Thymus (tissue), 11 donors: ENCODE results near the gene HBG2. TPM values are rescaled to one million over a fixed set of nuclear protein-coding genes. Genes with fewer than 3 reads are reported as not detected.
"Not testable (repeated sequence)": the region's sequence is repeated elsewhere in the genome, so short reads cannot be mapped to it uniquely, and the experiment has no call there.

Experiments used
- DNase-seq, 9 donors: peaks; one replicate each; pipeline ENCODE4 v3.0.0-alpha.2; 2013; ENCODE audit warnings: low spot score in 9 of 9, low read depth in 6 of 9, missing footprints in 1 of 9
- H3K27ac ChIP-seq, 2 donors: one replicate each; pipeline ENCODE4 v1.5.1; 2013; ENCODE audit warnings: control low read depth in 1 of 2, low read depth in 1 of 2, low read length in 1 of 2, mild to moderate bottlenecking in 1 of 2, moderate library complexity in 1 of 2
- H3K27me3 ChIP-seq, 2 donors: one replicate each; pipeline ENCODE4 v1.5.1; 2013; ENCODE audit warnings: low read length in 1 of 2; ENCODE audit not compliant: control insufficient read depth in 2 of 2, insufficient read depth in 1 of 2
- H3K36me3 ChIP-seq, 2 donors: one replicate each; pipeline ENCODE4 v1.5.1; 2013; ENCODE audit warnings: low read length in 1 of 2, mild to moderate bottlenecking in 1 of 2, moderate library complexity in 1 of 2; ENCODE audit not compliant: control insufficient read depth in 2 of 2, insufficient read depth in 2 of 2
- H3K4me1 ChIP-seq, 2 donors: one replicate each; pipeline ENCODE4 v1.5.1; 2013; ENCODE audit warnings: low read length in 2 of 2; ENCODE audit not compliant: control insufficient read depth in 2 of 2, insufficient read depth in 2 of 2
- H3K4me3 ChIP-seq, 2 donors: one replicate each; pipeline ENCODE4 v1.5.1; 2013; ENCODE audit warnings: low read length in 2 of 2, control low read depth in 1 of 2, mild to moderate bottlenecking in 1 of 2
- H3K9me3 ChIP-seq, 2 donors: one replicate each; pipeline ENCODE4 v1.5.1; 2013; ENCODE audit warnings: low read length in 1 of 2, mild to moderate bottlenecking in 1 of 2; ENCODE audit not compliant: control insufficient read depth in 2 of 2, insufficient read depth in 1 of 2
- WGBS: extraction: QIAGEN DNeasy Blood & Tissue Kit; methylation state at CpG from one replicate; pipeline ENCODE4 v1.1.7; 2013; 5-methylcytosine and 5-hydroxymethylcytosine counted together
- polyA plus RNA-seq: library from polyadenylated mRNA; stranded (reverse); fragments of 200-250 nt; gene quantifications from one replicate; pipeline ENCODE4 v1.2.3, GENCODE V29; 2013
- total RNA-seq: library from RNA; stranded (reverse); fragments of 120-200 nt; gene quantifications from one replicate; pipeline ENCODE4 v1.2.4, GENCODE V29; 2013
- donor health status: healthy.

HBG2 gene
- total and polyA plus RNA-seq, 2 donors: 1.0 to 5,270 TPM

- DNase-seq, H3K4me1 ChIP-seq, H3K27ac ChIP-seq, H3K27me3 ChIP-seq, H3K9me3 ChIP-seq, H3K4me3 ChIP-seq, H3K36me3 ChIP-seq: not testable (repeated sequence)
- 97% methylated on average over 41 of the region's 41 CpGs for WGBS
Measured at GRCh38 chr11:5294342-5294995, 39.9 kb upstream of the HBG2 start.

GRCh38 chr11:5293028-5293427 lies 38.4 kb upstream of the HBG2 start:
- Histone ChIP-seq H3K9me3 (no peaks in the 10 kb centered on the region), H3K4me3 (no peak overlapping the region), H3K27me3 (no peaks in the 10 kb centered on the region), H3K36me3 (no peaks in the 10 kb centered on the region), H3K4me1 (no peaks in the 10 kb centered on the region), H3K27ac (no peak overlapping the region)
- DNase-seq: no peak
- 95% methylated on average over 8 of the region's 8 CpGs for WGBS

GRCh38 chr11:5291207-5291838 lies 36.7 kb upstream of the HBG2 start:
- DNase-seq: peak in 1 of 9 donors; percentile 6
- no peak overlapping the region for H3K4me3 ChIP-seq
- WGBS: 91% methylated on average over 1 of the region's 1 CpG
- H3K27me3 ChIP-seq: no peaks in the 10 kb centered on the region
- no peak overlapping the region for H3K27ac ChIP-seq
- H3K4me1 ChIP-seq: no peaks in the 10 kb centered on the region
- H3K9me3 ChIP-seq: no peaks in the 10 kb centered on the region
- no peaks in the 10 kb centered on the region for H3K36me3 ChIP-seq

- WGBS: 99% methylated on average over 1 of the region's 1 CpG
- Histone ChIP-seq H3K27me3 (no peaks in the 10 kb centered on the region), H3K4me3 (no peak overlapping the region), H3K36me3 (no peaks in the 10 kb centered on the region), H3K27ac (no peak overlapping the region), H3K4me1 (no peaks in the 10 kb centered on the region), H3K9me3 (no peaks in the 10 kb centered on the region)
- no peak for DNase-seq
Measured at GRCh38 chr11:5290106-5290505, 35.5 kb upstream of the HBG2 start.

- Histone ChIP-seq H3K27ac (no peak overlapping the region), H3K4me1 (no peaks in the 10 kb centered on the region), H3K36me3 (no peaks in the 10 kb centered on the region), H3K4me3 (no peak overlapping the region), H3K27me3 (no peaks in the 10 kb centered on the region), H3K9me3 (no peaks in the 10 kb centered on the region)
- no peak for DNase-seq
Measured at GRCh38 chr11:5289696-5290095, 35.1 kb upstream of the HBG2 start.

GRCh38 chr11:5288906-5289550 lies 34.4 kb upstream of the HBG2 start:
- DNase-seq: no peak
- Histone ChIP-seq H3K27ac (no peak overlapping the region), H3K27me3 (no peaks in the 10 kb centered on the region), H3K9me3 (no peaks in the 10 kb centered on the region), H3K36me3 (no peaks in the 10 kb centered on the region), H3K4me1 (no peaks in the 10 kb centered on the region), H3K4me3 (no peak overlapping the region)
- 93% methylated on average over 6 of the region's 6 CpGs for WGBS

GRCh38 chr11:5288108-5288905 lies 33.7 kb upstream of the HBG2 start:
- no peak for DNase-seq
- Histone ChIP-seq H3K9me3 (no peaks in the 10 kb centered on the region), H3K27me3 (no peaks in the 10 kb centered on the region), H3K36me3 (no peaks in the 10 kb centered on the region), H3K4me3 (no peak overlapping the region), H3K4me1 (no peaks in the 10 kb centered on the region), H3K27ac (no peak overlapping the region)
- WGBS: 92% methylated on average over 7 of the region's 7 CpGs

- Histone ChIP-seq H3K9me3 (no peaks in the 10 kb centered on the region), H3K4me3 (no peak overlapping the region), H3K27ac (no peak overlapping the region), H3K27me3 (no peaks in the 10 kb centered on the region), H3K36me3 (no peaks in the 10 kb centered on the region), H3K4me1 (no peaks in the 10 kb centered on the region)
- WGBS: 93% methylated on average over 3 of the region's 3 CpGs
- DNase-seq: no peak
Measured at GRCh38 chr11:5286901-5287300, 32.3 kb upstream of the HBG2 start.

- no peak overlapping the region for H3K4me3 ChIP-seq
- H3K4me1 ChIP-seq: no peaks in the 10 kb centered on the region
- no peaks in the 10 kb centered on the region for H3K9me3 ChIP-seq
- no peaks in the 10 kb centered on the region for H3K27me3 ChIP-seq
- WGBS: 33% methylated on average over 1 of the region's 1 CpG
- no peak for DNase-seq
- H3K36me3 ChIP-seq: no peaks in the 10 kb centered on the region
- H3K27ac ChIP-seq: no peak overlapping the region
Measured at GRCh38 chr11:5286351-5286750, 31.8 kb upstream of the HBG2 start.
